ENCODE results near the gene DTNB. TPM values are rescaled to one million over a fixed set of nuclear protein-coding genes. Genes with fewer than 3 reads are reported as not detected.

DTNB gene
- total and polyA plus RNA-seq, 2 donors (not counting 1 experiment from before 2014, with no cell fraction given), result 5.1 to 5.4 TPM

DNA sequence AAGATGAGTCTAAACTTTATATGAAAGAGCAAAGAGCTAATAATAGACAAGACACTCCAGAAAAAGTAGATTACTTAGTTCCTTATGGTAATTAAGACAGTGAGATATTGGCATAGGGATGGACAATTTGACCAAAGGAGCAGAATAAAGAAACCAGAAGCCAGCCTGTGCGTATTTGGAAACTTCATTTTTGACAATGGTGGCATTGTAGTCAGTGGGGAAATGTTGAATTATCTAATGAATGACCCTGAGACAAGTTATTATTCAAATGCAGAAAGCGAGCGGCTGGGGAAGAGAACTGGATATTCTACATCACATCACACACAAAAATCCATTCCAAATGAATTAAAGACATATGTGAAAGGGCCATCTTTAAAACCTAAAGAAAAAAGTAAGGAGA lies 144.3 kb downstream of the DTNB start:
- TF ChIP-seq EZH2 (IDR thresholded peaks at IDR 0.05; ENCODE audit: low read length, missing control alignments), result no peak
- TF ChIP-seq, protein P1, sequence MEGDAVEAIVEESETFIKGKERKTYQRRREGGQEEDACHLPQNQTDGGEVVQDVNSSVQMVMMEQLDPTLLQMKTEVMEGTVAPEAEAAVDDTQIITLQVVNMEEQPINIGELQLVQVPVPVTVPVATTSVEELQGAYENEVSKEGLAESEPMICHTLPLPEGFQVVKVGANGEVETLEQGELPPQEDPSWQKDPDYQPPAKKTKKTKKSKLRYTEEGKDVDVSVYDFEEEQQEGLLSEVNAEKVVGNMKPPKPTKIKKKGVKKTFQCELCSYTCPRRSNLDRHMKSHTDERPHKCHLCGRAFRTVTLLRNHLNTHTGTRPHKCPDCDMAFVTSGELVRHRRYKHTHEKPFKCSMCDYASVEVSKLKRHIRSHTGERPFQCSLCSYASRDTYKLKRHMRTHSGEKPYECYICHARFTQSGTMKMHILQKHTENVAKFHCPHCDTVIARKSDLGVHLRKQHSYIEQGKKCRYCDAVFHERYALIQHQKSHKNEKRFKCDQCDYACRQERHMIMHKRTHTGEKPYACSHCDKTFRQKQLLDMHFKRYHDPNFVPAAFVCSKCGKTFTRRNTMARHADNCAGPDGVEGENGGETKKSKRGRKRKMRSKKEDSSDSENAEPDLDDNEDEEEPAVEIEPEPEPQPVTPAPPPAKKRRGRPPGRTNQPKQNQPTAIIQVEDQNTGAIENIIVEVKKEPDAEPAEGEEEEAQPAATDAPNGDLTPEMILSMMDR (conservative IDR thresholded peaks at IDR 0.05 in 1 of 2, IDR thresholded peaks at IDR 0.05 in 1 of 2; ENCODE audit: low read depth in 1 of 2, low read length in 2 of 2), result no peak
- Histone ChIP-seq H3K4me3 (replicated peaks in 1 of 4; ENCODE audit: control extremely low read depth in 1 of 4, insufficient read depth in 1 of 4, low read depth in 3 of 4, low read length in 4 of 4) (no peak overlapping the region), H3K9ac (ENCODE audit: insufficient read depth, low read length) (no peak overlapping the region), H3K27ac (ENCODE audit: insufficient read depth, low read length) (no peak overlapping the region), H3K36me3 (ENCODE audit: control insufficient read depth, insufficient read depth, low read length) (no peaks in the 10 kb centered on the region), H3K9me3 (ENCODE audit: control insufficient read depth, insufficient read depth, low read depth, low read length) (no peaks in the 10 kb centered on the region), H3K79me2 (ENCODE audit: control insufficient read depth, insufficient read depth, low read length) (no peaks in the 10 kb centered on the region), H3K27me3 (ENCODE audit: control insufficient read depth, insufficient read depth, low read length) (no peaks in the 10 kb centered on the region), H4K20me1 (ENCODE audit: control insufficient read depth, extremely low read depth, insufficient read depth, low read length) (no peaks in the 10 kb centered on the region), H3K4me2 (ENCODE audit: extremely low read depth, insufficient read depth, low read length) (no peak overlapping the region), H2AFZ (ENCODE audit: low read length) (no peak overlapping the region), H3K4me1 (ENCODE audit: control insufficient read depth, extremely low read depth, insufficient read depth, low read length) (no peaks in the 10 kb centered on the region)
- no peak for DNase-seq (ENCODE audit: low read depth in 2 of 2)

DNA sequence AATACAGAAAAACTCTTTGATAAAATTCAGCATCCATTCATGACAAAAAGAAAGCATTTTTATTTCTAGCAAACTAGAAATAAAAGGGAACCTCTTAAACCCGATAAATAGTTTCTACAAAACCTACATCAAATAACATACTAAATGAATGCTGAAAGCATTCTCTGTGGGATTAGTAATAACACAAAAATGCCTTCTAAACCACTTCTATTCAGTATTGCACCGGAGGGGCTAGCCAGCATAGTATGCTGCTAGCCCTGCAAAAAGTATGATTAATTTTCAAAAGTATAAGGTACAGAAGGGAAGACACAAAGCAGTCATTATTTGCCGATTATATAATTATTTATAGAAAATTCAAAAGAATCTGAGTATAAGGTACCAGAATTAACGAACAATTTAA lies 145.2 kb downstream of the DTNB start:
- Histone ChIP-seq H3K79me2 (ENCODE audit: control insufficient read depth, insufficient read depth, low read length) (no peaks in the 10 kb centered on the region), H2AFZ (ENCODE audit: low read length) (no peak overlapping the region), H3K27me3 (ENCODE audit: control insufficient read depth, insufficient read depth, low read length) (no peaks in the 10 kb centered on the region), H3K9me3 (ENCODE audit: control insufficient read depth, insufficient read depth, low read depth, low read length) (no peaks in the 10 kb centered on the region), H3K9ac (ENCODE audit: insufficient read depth, low read length) (no peak overlapping the region), H3K36me3 (ENCODE audit: control insufficient read depth, insufficient read depth, low read length) (no peaks in the 10 kb centered on the region), H3K4me2 (ENCODE audit: extremely low read depth, insufficient read depth, low read length) (no peak overlapping the region), H3K27ac (ENCODE audit: insufficient read depth, low read length) (no peak overlapping the region), H3K4me3 (replicated peaks in 1 of 4; ENCODE audit: control extremely low read depth in 1 of 4, insufficient read depth in 1 of 4, low read depth in 3 of 4, low read length in 4 of 4) (no peak overlapping the region), H4K20me1 (ENCODE audit: control insufficient read depth, extremely low read depth, insufficient read depth, low read length) (no peaks in the 10 kb centered on the region), H3K4me1 (ENCODE audit: control insufficient read depth, extremely low read depth, insufficient read depth, low read length) (no peaks in the 10 kb centered on the region)
- DNase-seq (ENCODE audit: low read depth in 2 of 2), result peak; percentile 57 to 87
- TF ChIP-seq EZH2 (IDR thresholded peaks at IDR 0.05; ENCODE audit: low read length, missing control alignments), result no peak
- TF ChIP-seq, protein P1 (conservative IDR thresholded peaks at IDR 0.05 in 1 of 2, IDR thresholded peaks at IDR 0.05 in 1 of 2; ENCODE audit: low read depth in 1 of 2, low read length in 2 of 2), result no peak

DNA sequence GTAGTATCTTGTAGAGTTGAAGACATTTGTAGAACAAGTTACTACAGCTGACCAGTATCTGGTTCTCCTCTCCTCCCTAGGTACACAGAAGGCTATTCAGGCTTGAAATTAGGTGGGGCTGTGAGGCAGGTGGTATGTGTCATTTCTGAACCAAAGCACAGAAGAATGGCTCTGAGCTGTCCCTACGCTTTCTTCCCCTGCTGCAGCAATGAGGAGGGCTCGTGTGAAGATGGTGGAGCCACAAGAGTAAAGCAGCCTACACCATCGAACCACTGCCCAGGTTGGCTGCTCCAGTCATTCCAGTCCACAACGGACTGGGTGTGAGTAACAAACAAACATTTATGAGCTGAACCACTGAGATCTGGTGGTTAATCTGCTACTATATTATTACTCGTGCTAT lies 148.9 kb downstream of the DTNB start:
- H3K79me2 ChIP-seq (ENCODE audit: control insufficient read depth, insufficient read depth, low read length), result no peaks in the 10 kb centered on the region
- no peaks in the 10 kb centered on the region for H3K9me3 ChIP-seq (ENCODE audit: control insufficient read depth, insufficient read depth, low read depth, low read length)
- no peak overlapping the region for H3K27ac ChIP-seq (ENCODE audit: insufficient read depth, low read length)
- no peak for DNase-seq (ENCODE audit: low read depth in 2 of 2)
- no peak overlapping the region for H3K4me2 ChIP-seq (ENCODE audit: extremely low read depth, insufficient read depth, low read length)
- H3K27me3 ChIP-seq (ENCODE audit: control insufficient read depth, insufficient read depth, low read length), result no peaks in the 10 kb centered on the region
- H2AFZ ChIP-seq (ENCODE audit: low read length), result no peak overlapping the region
- no peak overlapping the region for H3K4me3 ChIP-seq (replicated peaks in 1 of 4; ENCODE audit: control extremely low read depth in 1 of 4, insufficient read depth in 1 of 4, low read depth in 3 of 4, low read length in 4 of 4)
- no peak overlapping the region for H3K9ac ChIP-seq (ENCODE audit: insufficient read depth, low read length)
- no peaks in the 10 kb centered on the region for H4K20me1 ChIP-seq (ENCODE audit: control insufficient read depth, extremely low read depth, insufficient read depth, low read length)
- no peaks in the 10 kb centered on the region for H3K36me3 ChIP-seq (ENCODE audit: control insufficient read depth, insufficient read depth, low read length)
- TF ChIP-seq, protein P1 (conservative IDR thresholded peaks at IDR 0.05 in 1 of 2, IDR thresholded peaks at IDR 0.05 in 1 of 2; ENCODE audit: low read depth in 1 of 2, low read length in 2 of 2), result no peak
- no peak for TF ChIP-seq EZH2 (IDR thresholded peaks at IDR 0.05; ENCODE audit: low read length, missing control alignments)
- H3K4me1 ChIP-seq (ENCODE audit: control insufficient read depth, extremely low read depth, insufficient read depth, low read length), result no peaks in the 10 kb centered on the region

Measured in fibroblast of lung (primary cell).